SK-N-SH (cell line): ENCODE results near the gene SULF2. TPM values are rescaled to one million over a fixed set of nuclear protein-coding genes. Genes with fewer than 3 reads are reported as not detected.

ENCODE experiments used
- CTCF ChIA-PET: fragments of 300-600, 350-600 bp; formaldehyde crosslinking; extraction: SDS; loops from one replicate; lab custom pipeline; 2021; lab: Yijun Ruan, JAX
- POLR2A ChIA-PET: fragments of 350-600 bp; sonication (Branson Sonifier 250); formaldehyde crosslinking; extraction: SDS; loops from one replicate; lab custom pipeline; 2020; ENCODE audit warnings: antibody characterized with exemption, inconsistent platforms; lab: Yijun Ruan, JAX
- DNase-seq: peaks from one replicate; pipeline ENCODE4 v3.0.0; 2012
- H2AFZ ChIP-seq: fragments of 200-600 bp; sonication (generic); 2 replicates; pipeline ENCODE4 v1.8.1; 2016; ENCODE audit warnings: antibody characterized with exemption, mild to moderate bottlenecking, low read depth
- H3F3A ChIP-seq: fragments of 200-600 bp; sonication (generic); replicated peaks from 2 replicates; pipeline ENCODE3; 2016; ENCODE audit warnings: antibody characterized with exemption, mild to moderate bottlenecking; ENCODE audit not compliant: insufficient read depth
- H3K27ac ChIP-seq, 2 experiments: fragments of 200-500 bp in 1 of 2; fragments of 200-600 bp in 1 of 2; sonication (Bioruptor generic) in 1 of 2; sonication (generic), shearing (Covaris generic) in 1 of 2; 2 replicates each; pipeline versions ENCODE4 v1.5.1 to v1.6.1; 2014 to 2016; ENCODE audit warnings: low read depth in 2 of 2, inconsistent platforms in 1 of 2, low read length in 1 of 2, mild to moderate bottlenecking in 1 of 2, mixed read lengths in 1 of 2
- H3K27me3 ChIP-seq: fragments of 200-600 bp; sonication (generic), shearing (Covaris generic); 2 replicates; pipeline ENCODE4 v1.6.1; 2016; ENCODE audit warnings: mixed run types; ENCODE audit not compliant: insufficient read depth
- H3K36me3 ChIP-seq, 2 experiments: fragments of 200-500 bp in 1 of 2; fragments of 200-600 bp in 1 of 2; sonication (Bioruptor generic) in 1 of 2; sonication (generic) in 1 of 2; replicated peaks in 1 of 2; 2 replicates each; pipeline versions ENCODE3 to v1.5.1; 2014 to 2016; ENCODE audit warnings: low read length in 1 of 2, mild to moderate bottlenecking in 1 of 2; ENCODE audit not compliant: insufficient read depth in 2 of 2, control insufficient read depth in 1 of 2
- H3K4me1 ChIP-seq, 2 experiments: fragments of 200-500 bp in 1 of 2; fragments of 200-600 bp in 1 of 2; sonication (Bioruptor generic) in 1 of 2; sonication (generic), shearing (Covaris generic) in 1 of 2; 2 replicates each; pipeline versions ENCODE4 v1.5.1 to v1.6.1; 2014 to 2016; ENCODE audit warnings: low read depth in 1 of 2, low read length in 1 of 2, mixed run types in 1 of 2; ENCODE audit not compliant: insufficient read depth in 2 of 2, control insufficient read depth in 1 of 2
- H3K4me2 ChIP-seq: fragments of 200-600 bp; sonication (generic), shearing (Covaris generic); 2 replicates; pipeline ENCODE4 v1.6.1; 2017; ENCODE audit warnings: mixed run types
- H3K4me3 ChIP-seq, 2 experiments: fragments of 200-500 bp in 1 of 2; fragments of 200-600 bp in 1 of 2; sonication (Bioruptor generic) in 1 of 2; sonication (generic), shearing (Covaris generic) in 1 of 2; 2 replicates each; pipeline versions ENCODE4 v1.5.1 to v1.8.1; 2014 to 2016; ENCODE audit warnings: low read depth in 2 of 2, inconsistent platforms in 1 of 2, low read length in 1 of 2, mild to moderate bottlenecking in 1 of 2, mixed read lengths in 1 of 2, moderate library complexity in 1 of 2
- H3K79me2 ChIP-seq: fragments of 200-600 bp; sonication (generic); 2 replicates; pipeline ENCODE4 v1.8.1; 2017; ENCODE audit warnings: mild to moderate bottlenecking; ENCODE audit not compliant: insufficient read depth
- H3K9ac ChIP-seq: fragments of 200-600 bp; sonication (generic); 2 replicates; pipeline ENCODE4 v1.6.1; 2017; ENCODE audit warnings: mixed run types
- H3K9me2 ChIP-seq: fragments of 200-600 bp; sonication (generic); 2 replicates; pipeline ENCODE4 v1.6.1; 2017; ENCODE audit warnings: mixed run types
- H3K9me3 ChIP-seq: fragments of 200-600 bp; sonication (generic); 2 replicates; pipeline ENCODE4 v1.6.1; 2017; ENCODE audit warnings: mixed run types, mild to moderate bottlenecking, moderate library complexity
- H4K20me1 ChIP-seq: fragments of 200-600 bp; sonication (generic); 2 replicates; pipeline ENCODE4 v1.6.1; 2017; ENCODE audit warnings: mild to moderate bottlenecking, mixed run types; ENCODE audit not compliant: insufficient read depth
- CTCF ChIP-seq: fragments of 200-600 bp; sonication (generic); IDR thresholded peaks from 2 replicates; pipeline ENCODE4 v1.6.1; 2017; ENCODE audit warnings: antibody characterized with exemption, mild to moderate bottlenecking, moderate library complexity
- ELF1 ChIP-seq: IDR thresholded peaks from 2 replicates; pipeline ENCODE4 v1.4.0; 2012
- FOSL2 ChIP-seq: IDR thresholded peaks from 2 replicates; pipeline ENCODE4 v1.4.0; 2012; ENCODE audit warnings: low read depth, mild to moderate bottlenecking, moderate library complexity, borderline replicate concordance
- MAX ChIP-seq: IDR thresholded peaks from 2 replicates; pipeline ENCODE4 v1.4.0; 2012; ENCODE audit warnings: low read depth
- SIN3A ChIP-seq: IDR thresholded peaks from 2 replicates; pipeline ENCODE4 v1.6.1; 2012; ENCODE audit warnings: low read depth, mild to moderate bottlenecking, low read length, moderate library complexity, borderline replicate concordance
- TAF1 ChIP-seq: IDR thresholded peaks from 2 replicates; pipeline ENCODE4 v1.6.1; 2012; ENCODE audit warnings: low read depth, mild to moderate bottlenecking, low read length, moderate library complexity, borderline replicate concordance
- TEAD4 ChIP-seq: IDR thresholded peaks from 2 replicates; pipeline ENCODE4 v1.4.0; 2012; ENCODE audit warnings: mild to moderate bottlenecking, borderline replicate concordance; ENCODE audit not compliant: insufficient read depth
- USF1 ChIP-seq: IDR thresholded peaks from 2 replicates; pipeline ENCODE4 v1.4.0; 2012; ENCODE audit warnings: low read depth, borderline replicate concordance
- USF2 ChIP-seq: fragments of 150-350 bp; IDR thresholded peaks from 2 replicates; pipeline ENCODE4 v1.6.1; 2017; ENCODE audit warnings: antibody characterized with exemption, low read length, low read depth, borderline replicate concordance
- ZBTB33 ChIP-seq: IDR thresholded peaks from 2 replicates; pipeline ENCODE4 v1.4.0; 2012; ENCODE audit warnings: low read depth, borderline replicate concordance
- WGBS: methylation state at CpG from one replicate; pipeline ENCODE4 v1.1.6; 2017; ENCODE audit warnings: low lambda C conversion rate; 5-methylcytosine and 5-hydroxymethylcytosine counted together
- polyA plus RNA-seq, 3 experiments: library from polyadenylated mRNA; depleted of rRNA; stranded (reverse); fragments of >200 nt; gene quantifications; 2 replicates each; pipeline ENCODE4 v1.2.3, GENCODE V29; 2012

Gene SULF2
- polyA plus RNA-seq, 1 of the 3 experiments (the other 2 are of a cell fraction) = 20.2 TPM

GRCh38 chr20:47670913-47671312 lies 114.4 kb downstream of the SULF2 start (continued):
- TF ChIP-seq ZBTB33 (no peak), SIN3A (no peak), USF1 (no peak)

GRCh38 chr20:47669927-47670890 lies 115.1 kb downstream of the SULF2 start:
- POLR2A ChIA-PET = interaction anchor here (0.6 to 0.8 kb wide), 2 partner anchors 476 to 950 kb away, joined by 3 read pairs; no protein-coding TSS in a partner anchor
- Histone ChIP-seq H3K4me1 (no peaks in the 10 kb centered on the region; a peak in 1 of 4 replicates), H3K27ac (no peak overlapping the region), H3K27me3 (no peaks in the 10 kb centered on the region), H3K4me2 (no peak overlapping the region), H3K9me2 (no peaks in the 10 kb centered on the region), H3F3A (no peaks in the 10 kb centered on the region), H3K79me2 (no peaks in the 10 kb centered on the region), H4K20me1 (no peaks in the 10 kb centered on the region), H3K9ac (no peak overlapping the region), H3K36me3 (peaks cover 0 to 5% of the 10 kb centered on the region in 2 experiments), H3K9me3 (no peaks in the 10 kb centered on the region), H3K4me3 (no peak overlapping the region), H2AFZ (no peak overlapping the region)
- TF ChIP-seq FOSL2 = no peak
- no peak for TF ChIP-seq MAX
- no peak for TF ChIP-seq CTCF
- TF ChIP-seq ELF1 = no peak
- no peak for TF ChIP-seq USF1
- TF ChIP-seq TAF1 = no peak
- no peak for TF ChIP-seq USF2
- no peak for TF ChIP-seq TEAD4
- CTCF ChIA-PET = interaction anchor here (0.6 to 24.9 kb wide), 6 partner anchors 8 to 953 kb away, joined by 3 to 437 read pairs (median 3); no protein-coding TSS in a partner anchor
- WGBS = 90% methylated on average over 22 of the region's 22 CpGs
- DNase-seq = no peak
